HG03432 (cell line): ENCODE results near the gene VDR.

Experiments used
- ATAC-seq: cut with Tn5 transposase; IDR thresholded peaks from one replicate; pipeline ENCODE4 v1.9.1; 2021; ENCODE audit warnings: mild to moderate bottlenecking, moderate library complexity; ENCODE audit not compliant: unreplicated experiment

VDR gene

DNA sequence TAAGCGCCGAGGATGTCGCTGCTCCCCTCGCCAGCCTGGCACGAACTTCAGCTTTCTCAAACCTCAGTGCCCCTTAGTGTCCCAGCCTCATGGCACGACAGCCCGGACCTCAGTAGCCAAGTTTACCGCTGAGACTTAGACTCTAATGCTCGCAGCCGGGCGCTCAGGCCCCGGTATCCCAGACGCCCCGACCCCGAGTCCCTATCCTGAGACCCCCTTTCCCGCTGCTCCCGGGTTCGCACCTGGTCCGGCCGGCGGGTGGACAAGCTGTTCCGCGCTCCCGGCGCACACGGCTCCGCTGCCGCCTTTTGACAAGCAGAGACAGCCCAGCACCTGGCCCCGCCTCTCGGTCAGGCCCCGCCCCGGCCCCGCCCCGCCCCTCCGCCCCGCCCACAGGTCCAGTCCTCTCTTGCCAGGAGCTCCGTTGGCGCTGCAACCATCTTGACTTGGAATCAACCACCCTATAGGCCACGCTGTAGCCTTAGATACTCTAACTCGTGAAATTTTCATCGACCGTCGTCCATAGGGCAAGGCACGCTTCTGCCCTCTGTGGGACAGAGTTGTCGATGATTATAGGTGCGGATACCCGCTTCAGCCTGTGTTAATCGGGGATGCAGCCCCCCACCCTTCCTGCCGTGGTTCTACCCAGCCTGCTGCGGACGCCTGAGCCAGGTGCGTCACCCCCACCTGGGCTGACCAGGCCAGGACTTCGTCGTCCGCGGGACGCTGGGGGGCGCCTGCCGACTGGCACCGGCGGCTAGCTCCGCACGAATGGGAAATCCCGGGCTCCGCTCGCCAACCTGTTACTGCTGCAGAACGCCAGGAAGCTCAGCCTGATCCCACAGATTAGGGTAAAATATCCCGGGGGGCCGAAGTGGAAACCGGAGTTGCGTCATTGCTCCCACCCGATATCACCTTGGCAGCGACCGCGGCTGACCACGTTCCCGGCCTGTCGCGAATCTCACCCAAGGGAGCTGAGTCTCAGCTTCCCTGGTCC, at the start of gene VDR:
TSS of gene VDR (minus strand) at position 282 of the 997 bp plus-strand sequence. CDS start 25,881 bp downstream, outside the sequence.
- ATAC-seq, result peak; percentile 78

DNA sequence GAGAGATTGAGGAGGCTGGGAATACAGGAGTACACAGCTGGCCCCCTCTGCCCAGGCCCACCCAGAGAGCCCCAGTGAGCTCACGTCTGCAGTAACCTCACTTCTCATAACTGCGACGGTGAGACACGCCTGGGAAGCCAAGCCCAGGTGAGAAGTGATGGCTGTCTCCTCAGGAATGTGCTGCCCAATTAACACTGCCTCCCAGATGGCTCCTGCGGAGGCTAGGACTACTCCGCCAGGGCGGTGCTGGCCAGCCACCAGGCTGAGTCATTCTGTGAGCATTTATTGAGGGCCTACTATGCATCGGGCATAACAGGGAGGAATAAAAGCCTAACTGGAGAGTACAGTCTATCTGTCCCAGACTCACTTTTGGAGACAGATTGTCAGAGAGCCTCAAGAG, 49.3 kb upstream of the VDR start:
- ATAC-seq, result no peak

DNA sequence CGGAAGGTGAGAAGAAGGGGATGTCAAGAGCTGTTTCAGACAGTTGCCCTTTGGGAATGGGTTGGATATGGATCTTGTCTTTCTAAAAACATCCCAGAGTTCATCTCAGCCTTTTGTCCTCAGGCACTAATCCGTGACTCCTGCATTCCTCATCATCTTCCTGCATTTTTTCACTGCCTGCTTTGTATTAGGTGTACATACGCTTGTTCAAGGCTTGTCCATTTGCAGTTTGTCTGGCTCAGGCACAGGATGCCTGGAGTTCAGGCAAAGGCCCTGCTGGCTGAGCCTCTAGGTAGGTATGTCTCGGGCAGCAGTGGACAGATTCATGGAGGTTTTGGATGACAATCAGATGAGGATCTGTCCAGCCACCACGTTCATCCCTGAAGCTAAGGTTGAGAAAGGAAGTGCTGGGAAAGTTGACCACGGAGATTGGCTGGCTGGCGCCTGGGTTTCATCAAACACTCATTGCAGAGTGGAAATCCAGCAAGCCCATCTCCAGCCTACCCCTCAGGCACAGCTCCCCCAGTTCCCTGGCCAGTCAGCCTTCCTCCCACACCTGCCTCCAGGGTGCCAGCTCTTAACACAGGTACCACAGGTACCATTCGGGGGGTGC, 46.2 kb upstream of the VDR start:
- no peak for ATAC-seq

DNA sequence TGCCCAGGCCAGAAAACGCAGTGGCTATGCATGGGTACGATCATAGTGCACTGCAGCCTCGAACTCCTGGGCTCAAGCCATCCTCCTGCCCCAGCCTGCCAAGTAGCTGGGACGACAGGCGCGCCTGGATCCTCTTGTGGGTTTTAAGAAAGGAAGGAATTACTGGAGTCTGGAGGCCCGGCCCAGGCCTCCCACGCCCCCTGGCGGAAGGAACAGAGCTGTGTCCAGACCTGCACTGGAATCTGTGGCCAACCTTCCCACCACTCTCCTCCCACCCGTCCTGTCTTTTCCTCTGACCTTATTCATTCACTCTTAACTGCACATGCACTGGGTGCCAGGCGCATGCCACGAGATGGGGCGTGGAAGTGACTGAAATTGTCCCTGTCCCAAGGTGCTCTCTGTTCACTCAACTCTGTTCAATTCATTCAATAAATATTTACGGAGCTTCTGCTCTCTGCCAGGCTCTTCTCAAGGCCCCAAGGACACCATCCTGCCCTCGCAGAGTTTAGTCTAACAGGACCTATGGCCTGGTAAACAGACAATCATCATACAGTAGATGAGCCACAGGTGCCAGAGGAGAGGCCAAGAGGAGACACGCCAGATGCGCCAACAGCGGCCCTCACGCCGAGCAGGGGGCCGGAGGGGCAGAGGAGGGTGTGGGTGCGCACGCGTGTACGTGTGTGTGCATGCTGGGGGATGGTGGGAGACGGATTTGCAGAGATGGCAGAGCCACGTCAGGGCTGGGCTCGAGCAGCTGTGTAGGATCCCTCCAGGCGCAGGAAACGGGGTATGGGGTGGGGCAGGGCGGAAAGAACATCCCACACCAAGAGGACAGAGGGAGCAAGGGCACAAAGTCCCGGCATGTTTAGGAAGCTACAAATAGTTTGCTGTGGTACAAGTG, 44.9 kb upstream of the VDR start:
- ATAC-seq, result no peak

DNA sequence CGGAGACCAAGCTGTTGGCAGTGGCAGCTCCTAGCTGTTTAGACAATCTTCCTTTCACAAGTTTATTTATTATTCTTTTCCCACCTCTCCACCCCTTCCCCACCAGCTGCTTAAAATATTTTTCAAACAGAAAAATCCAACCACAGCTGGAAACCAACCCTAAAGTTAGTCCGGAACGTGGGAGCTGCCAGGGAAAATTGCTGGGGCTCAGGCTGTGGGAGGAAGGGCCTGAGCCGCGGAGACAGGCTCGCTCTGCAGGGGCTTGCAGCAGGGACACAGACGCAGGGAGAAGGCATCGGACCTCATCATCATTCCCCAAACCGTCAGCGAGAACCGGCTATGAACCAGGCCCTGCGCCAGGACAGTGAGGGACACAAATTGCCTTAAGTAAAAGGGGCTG, 42.5 kb upstream of the VDR start:
- ATAC-seq, result no peak

DNA sequence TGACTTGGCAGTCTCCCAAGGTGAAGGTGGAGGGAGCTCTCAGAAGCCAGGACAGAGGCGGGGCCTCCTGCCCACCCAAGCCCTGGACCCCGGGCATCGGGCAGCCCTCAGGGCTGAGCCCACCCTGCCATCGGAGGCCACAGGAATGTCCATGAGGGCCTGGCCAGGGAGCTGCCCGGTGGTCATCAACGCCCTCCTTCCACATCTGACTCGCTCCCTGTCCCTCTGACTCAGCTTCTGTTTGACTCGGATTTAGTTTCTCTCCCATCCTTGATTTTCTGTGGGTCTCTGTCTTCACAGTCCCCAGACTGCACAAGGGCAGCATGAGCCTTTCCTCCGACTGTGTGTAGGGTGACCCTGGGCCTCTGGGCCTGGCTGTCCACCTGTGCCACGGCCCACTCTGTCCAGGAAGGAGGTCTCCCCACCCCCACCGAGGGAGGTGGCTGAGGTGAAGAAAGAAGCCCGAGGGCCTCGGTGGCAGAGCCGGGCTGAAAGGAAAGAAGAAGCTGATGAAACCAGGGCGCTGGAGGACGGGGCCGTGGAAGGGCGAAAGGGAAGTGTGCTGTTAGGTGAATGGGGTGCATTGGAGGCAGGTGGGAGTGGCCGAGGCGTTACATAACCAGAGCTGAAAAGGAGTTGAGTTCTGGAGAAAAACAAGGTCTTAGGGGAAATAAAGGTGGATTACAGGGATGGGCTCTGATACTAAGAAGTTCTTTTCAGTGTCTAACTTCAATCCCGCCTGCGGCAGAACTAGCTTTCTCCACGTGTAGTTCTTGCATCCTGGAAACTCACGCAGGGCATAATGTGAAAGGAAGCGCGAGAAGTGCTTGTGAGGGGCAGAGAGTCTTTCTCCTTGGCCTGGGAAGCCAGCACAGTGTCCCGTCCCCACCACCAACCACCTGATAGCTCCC, 41.9 kb upstream of the VDR start:
- no peak for ATAC-seq

DNA sequence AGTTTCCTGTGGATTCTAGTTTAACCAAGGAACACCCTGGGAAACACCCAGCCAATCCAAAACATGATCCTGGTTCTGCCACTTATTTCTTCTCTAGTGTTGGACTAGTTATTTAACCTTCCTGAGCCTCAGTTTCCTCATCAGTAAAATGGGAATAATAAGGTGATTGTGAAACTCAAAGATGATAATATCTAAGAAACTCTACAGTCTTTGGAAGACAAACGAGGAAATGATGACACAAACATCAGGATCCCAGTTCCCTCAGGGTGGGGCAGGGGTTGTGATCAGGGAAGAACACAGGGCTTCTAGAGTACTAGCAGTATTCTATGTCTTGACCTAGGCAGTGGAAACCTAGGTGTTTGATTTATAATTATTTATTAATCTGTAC, 40.5 kb upstream of the VDR start:
- no peak for ATAC-seq

DNA sequence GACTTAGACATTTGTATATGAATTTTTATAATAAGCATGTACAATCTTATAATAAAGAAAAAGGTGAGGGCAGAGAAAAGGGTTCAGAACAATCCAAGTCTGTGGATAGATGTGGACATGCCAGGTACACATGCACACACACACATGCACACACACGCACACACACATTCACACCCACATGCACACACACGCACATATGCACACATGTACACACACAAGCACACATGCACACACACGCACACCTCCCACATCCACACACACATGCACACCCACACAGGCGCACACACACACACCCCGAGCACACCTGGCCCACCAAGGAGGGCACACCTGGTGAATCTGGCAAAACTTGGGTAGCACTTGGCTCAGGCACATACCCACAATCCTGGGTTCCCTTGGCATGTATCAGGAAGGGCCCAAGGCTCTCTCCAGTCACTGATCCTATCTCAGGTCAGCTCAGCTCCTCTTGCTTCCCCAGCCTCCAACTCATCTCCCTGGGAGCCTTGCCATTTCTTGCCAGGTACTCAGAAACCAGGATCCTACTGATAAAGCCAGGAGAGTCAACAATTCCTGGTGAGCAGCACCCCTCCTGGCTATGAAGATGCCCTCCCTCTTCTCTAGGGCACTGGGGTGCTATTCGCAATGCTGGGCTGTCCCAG, 40.0 kb upstream of the VDR start:
- no peak for ATAC-seq

DNA sequence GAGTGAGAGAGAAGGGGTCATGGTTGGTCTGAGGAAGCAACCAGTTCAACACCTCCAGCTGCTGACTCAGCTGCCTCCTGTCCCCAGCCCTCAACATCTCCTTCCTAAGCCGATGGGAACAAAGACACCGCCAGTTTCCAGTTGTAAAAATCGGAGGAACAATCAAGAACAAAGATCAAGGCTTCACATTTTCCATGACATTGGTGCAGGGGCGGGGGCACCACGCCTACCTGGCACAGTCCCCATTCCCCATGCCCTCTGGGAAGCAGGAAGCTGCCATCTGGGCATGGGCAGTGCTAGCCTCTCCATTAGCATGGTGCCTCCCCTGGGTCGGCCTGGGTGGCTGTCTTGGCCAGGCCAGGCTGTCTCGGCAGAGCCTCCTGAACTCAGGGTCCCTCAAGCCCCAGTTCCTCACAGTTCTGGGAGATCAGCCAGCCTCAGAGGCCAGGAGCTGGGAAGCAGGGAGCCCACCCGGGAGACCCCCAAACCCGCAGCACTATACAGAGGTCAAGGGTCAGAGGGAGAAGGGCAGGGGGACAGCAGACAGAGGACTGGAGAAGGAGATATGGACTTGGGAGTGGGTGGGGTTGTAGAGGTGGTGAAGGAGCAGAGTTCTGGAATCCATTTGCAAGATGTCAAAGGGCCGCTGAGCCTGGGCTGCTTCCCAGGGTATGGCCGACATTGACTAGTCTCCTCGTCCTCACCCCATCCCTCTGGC, 39.0 kb upstream of the VDR start:
- no peak for ATAC-seq

DNA sequence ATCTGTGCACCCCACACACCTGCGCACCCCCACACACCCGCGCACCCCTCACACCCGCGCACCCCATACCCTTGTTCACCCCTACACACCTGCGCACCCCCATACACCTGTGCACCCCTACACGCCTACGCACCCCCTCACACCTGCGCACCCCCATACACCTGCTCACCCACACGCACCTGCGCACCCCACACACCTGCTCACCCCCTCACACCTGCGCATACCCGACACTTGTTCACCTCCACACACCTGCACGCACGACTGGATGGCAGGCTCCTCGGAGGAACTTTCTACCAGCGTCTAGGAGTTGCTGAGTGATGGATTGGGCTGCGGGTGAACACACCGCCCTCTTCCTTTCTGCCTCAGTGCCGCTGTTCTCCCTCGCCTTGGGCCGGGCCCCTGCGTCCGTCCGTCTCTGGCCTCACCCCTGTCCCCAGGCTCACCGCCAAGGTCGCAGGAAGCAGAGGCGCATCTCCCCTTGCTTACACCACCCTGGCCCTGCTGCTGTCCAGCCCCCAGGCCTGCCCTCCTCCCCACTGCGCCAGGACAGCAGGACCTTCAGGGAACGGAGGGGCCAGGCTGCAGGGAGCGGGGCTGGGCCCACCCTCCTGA, 37.9 kb upstream of the VDR start:
- ATAC-seq, result no peak

DNA sequence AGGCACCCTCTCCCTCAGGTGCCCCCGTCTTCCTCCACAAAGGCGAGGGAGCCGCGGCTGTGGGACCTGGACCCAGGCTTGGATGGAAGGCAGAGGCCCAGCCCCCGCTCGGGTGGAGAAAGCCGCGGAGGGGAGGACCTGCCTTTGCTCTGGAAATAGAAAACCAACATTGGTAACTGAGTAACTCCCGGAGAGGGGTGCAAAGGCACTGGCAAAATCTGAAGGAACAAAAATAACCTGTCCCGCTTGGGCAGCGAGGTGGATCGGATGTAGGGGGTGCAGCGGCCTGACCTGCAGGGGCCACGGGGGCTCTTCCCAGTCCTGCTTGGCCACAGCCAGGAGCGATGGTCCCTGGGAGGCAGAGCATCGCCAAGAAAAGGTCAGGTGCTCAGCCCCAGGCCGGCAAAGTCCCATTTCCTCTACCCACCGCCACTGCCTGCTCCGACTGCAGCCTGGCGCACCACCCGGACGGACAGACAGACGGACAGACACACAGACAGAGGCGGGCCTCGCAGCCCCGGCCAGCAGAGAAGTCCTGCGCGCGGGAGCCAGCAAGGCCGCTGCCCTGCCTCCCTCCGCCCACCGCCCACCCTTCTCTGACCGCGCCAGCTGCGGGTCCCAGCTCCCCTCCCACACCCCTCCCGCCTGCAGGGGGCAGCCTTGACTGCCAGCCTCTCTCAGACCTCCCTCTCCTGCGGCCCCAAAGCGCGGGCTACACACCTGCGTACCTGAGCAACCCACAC, 37.2 kb upstream of the VDR start:
- no peak for ATAC-seq

DNA sequence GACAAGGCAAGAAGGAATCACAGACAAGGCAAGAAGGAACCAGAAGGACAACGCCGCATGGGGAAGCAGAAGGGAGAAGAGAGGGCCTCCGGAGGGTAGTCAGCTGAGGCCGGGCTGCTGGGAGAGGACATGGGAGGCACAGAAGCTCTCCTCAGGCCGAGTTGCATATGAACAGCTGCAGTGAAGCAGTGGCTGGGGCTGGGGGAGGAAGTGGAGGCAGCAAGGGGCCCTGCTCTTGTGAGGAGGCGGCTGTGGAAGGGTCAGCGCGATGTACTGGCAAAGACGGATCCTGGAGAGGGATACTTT, 36.6 kb upstream of the VDR start:
- no peak for ATAC-seq

DNA sequence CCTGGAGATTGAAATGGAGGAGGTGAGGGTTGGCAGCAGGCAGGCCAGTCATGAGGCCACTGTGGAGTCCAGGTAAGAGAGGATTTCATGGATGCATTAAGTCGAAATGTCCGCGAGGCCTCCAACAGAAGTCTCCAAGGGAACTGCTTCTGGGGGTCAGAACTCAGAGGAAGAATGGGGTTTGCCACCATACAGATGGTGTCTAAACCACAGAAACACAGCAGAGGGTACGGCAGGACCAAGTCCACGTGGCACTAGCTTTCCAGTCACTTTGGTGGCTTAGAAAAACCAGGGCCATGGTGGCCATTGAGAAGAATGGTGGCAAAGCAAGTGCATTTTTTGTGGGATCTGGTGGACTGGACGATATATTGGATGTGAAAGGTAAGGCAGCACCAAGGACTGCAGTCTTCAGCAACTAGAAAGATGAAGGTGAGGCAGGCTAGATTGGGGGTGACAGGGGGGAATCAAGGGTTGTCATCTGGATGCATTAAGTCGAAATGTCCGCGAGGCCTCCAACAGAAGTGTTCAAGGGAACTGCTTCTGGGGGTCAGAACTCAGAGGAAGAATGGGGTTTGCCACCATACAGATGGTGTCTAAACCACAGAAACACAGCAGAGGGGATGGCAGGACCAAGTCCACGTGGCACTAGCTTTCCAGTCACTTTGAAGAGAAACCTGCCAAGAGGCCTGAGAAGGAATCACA, 36.1 kb upstream of the VDR start:
- ATAC-seq, result no peak

DNA sequence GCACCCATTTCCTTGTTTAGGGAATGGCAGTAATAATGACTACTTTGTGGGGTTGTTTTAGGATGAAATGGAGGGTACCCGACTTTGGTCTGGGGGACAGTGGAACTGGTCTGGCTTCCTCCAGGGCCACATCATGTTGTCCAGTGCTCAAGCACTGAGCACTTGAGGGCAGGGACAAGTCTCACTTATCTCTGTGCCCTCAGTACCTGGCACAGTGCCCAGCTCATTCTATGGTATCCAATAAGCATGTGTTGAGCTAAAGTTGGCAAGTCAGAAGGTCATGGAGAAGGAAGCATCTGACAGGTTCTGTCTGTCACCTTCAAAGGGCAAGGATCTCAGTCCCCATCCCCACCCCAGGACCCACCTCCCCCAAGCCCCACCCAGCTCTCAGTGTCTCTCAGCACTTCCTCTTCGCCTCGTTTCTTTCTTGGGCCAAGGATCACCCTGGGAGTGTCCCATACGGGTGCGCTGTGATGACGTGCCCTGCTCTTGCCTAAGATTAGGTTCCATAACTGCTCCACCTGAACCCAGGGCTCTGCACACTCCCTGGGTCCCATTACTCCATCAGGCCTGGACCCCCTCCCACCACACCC, 34.3 kb upstream of the VDR start:
- no peak for ATAC-seq

DNA sequence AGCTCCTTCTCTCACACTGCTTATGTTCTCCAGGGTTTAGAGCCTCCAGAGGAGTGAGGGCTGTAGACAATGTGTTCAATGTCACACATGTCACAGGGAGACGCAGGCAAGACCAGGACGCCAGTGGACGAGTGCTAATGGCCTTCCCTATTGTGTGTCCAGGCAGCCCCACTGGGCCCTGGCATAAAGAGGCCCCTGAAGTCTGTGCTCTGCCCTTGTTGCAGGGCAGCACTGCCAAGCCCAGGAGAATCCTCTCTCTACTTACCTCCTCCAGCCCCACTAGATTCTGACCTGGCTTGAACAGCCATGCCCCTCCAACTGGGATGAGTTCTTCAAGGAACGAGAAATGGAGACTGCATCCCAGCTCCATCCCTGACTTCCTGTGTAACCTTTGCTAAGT, 33.8 kb upstream of the VDR start:
- no peak for ATAC-seq

DNA sequence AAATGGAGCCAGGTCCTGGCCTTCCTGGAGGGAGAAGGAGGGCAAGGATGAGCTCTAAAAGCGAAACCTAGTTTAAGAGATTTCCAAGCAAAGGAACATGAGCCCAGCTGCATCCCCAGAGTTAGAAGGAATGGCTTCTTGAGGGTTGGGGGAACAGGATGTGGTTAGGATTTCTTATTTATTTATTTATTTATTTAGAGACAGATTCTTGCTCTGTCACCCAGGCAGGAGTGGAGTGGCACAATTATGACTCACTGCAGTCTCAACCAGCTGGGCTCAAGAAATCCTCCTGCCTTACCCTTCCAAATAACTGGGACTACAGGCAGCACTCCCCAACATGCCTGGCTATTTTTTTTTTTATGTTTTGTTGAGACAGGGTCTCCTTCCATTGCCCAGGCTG, 33.3 kb upstream of the VDR start:
- ATAC-seq, result no peak

DNA sequence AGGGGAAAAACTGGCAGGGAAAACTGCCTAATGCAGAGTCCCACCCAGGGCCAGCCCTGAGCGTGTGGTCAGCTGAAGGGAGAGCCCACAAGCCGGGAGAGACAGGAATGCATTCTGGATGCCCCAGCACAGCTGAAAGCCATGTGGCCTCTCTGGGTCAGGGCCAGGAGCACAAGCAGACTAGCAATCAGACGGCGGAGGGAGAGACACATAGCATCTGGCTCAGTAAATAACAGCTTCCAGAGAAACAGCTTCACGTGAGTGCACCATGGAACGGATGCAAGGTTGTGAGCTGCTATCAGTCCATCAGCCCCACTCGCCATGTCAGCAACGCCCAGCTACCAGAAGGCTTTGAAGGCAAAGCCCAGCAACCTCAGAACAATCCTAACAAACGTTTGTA, 30.4 kb upstream of the VDR start:
- ATAC-seq, result no peak
